ENCODE measurements around the gene NFATC3. TPM values are rescaled to one million over a fixed set of nuclear protein-coding genes. Genes with fewer than 3 reads are reported as not detected.
A peak's percentile ranks its signal among the peaks of the same experiment; 100 is the strongest.

Gene NFATC3
- total and polyA plus RNA-seq, 4 donors = 9.7 to 21.2 (median 16.8) TPM

GRCh38 chr16:68246121-68246520 lies 161.0 kb downstream of the NFATC3 start:
- Histone ChIP-seq H3K9ac (ENCODE audit: low read depth in 1 of 2, low read length in 2 of 2) (no peak overlapping the region), H3K27ac (ENCODE audit: low read depth in 1 of 2, low read length in 2 of 2) (peak overlapping the region in 1 of 2 donors; percentile 28), H3K27me3 (ENCODE audit: control insufficient read depth in 4 of 4, insufficient read depth in 4 of 4, low read length in 3 of 4) (no peaks in the 10 kb centered on the region), H3K4me3 (ENCODE audit: low read depth in 1 of 3, low read length in 3 of 3) (peak overlapping the region; percentile 10 to 91 (median 68)), H3K9me3 (ENCODE audit: control insufficient read depth in 4 of 4, low read length in 3 of 4) (no peaks in the 10 kb centered on the region), H3K36me3 (ENCODE audit: control insufficient read depth in 4 of 4, insufficient read depth in 3 of 4, low read depth in 1 of 4, low read length in 3 of 4) (peaks cover 0 to 2% (median 0%) of the 10 kb centered on the region in 4 donors), H3K4me1 (ENCODE audit: control insufficient read depth in 4 of 4, insufficient read depth in 4 of 4, low read length in 3 of 4) (peaks cover 4 to 43% (median 35%) of the 10 kb centered on the region in 4 donors)
- TF ChIP-seq GABPA (IDR thresholded peaks at IDR 0.05 in 1 of 2, conservative IDR thresholded peaks at IDR 0.05 in 1 of 2) = no peak
- TF ChIP-seq HNF4A (conservative IDR thresholded peaks at IDR 0.05) = no peak
- no peak for TF ChIP-seq FOXA2 (IDR thresholded peaks at IDR 0.05)
- no peak for TF ChIP-seq NR2F2 (IDR thresholded peaks at IDR 0.05)
- no peak for TF ChIP-seq JUND (IDR thresholded peaks at IDR 0.05)
- no peak for TF ChIP-seq MAX (IDR thresholded peaks at IDR 0.05)
- TF ChIP-seq ATF3 (IDR thresholded peaks at IDR 0.05) = no peak
- no peak for TF ChIP-seq TAF1 (conservative IDR thresholded peaks at IDR 0.05)
- no peak for TF ChIP-seq SP1 (IDR thresholded peaks at IDR 0.05)
- TF ChIP-seq CTCF (IDR thresholded peaks at IDR 0.05; ENCODE audit: low read depth, low read length, missing input control) = no peak
- no peak for TF ChIP-seq EGR1 (IDR thresholded peaks at IDR 0.05; ENCODE audit: low read depth in 2 of 2)
- WGBS = 90% methylated on average over 7 of the region's 7 CpGs
- no peak for DNase-seq (ENCODE audit: low spot score)

GRCh38 chr16:68246666-68247065 lies 161.5 kb downstream of the NFATC3 start:
- H3K4me3 ChIP-seq (ENCODE audit: low read depth in 1 of 3, low read length in 3 of 3) = peak overlapping the region in 1 of 3 donors; percentile 10
- WGBS = 92% methylated on average over 5 of the region's 5 CpGs
- no peak for DNase-seq (ENCODE audit: low spot score)
- no peaks in the 10 kb centered on the region for H3K9me3 ChIP-seq (ENCODE audit: control insufficient read depth in 4 of 4, low read length in 3 of 4)
- peaks cover 0 to 2% (median 0%) of the 10 kb centered on the region in 4 donors for H3K36me3 ChIP-seq (ENCODE audit: control insufficient read depth in 4 of 4, insufficient read depth in 3 of 4, low read depth in 1 of 4, low read length in 3 of 4)
- H3K4me1 ChIP-seq (ENCODE audit: control insufficient read depth in 4 of 4, insufficient read depth in 4 of 4, low read length in 3 of 4) = peaks cover 4 to 43% (median 35%) of the 10 kb centered on the region in 4 donors
- TF ChIP-seq REST (IDR thresholded peaks at IDR 0.05) (no peak), YY1 (IDR thresholded peaks at IDR 0.05) (no peak), RXRA (IDR thresholded peaks at IDR 0.05) (no peak), ATF3 (IDR thresholded peaks at IDR 0.05) (no peak), RAD21 (IDR thresholded peaks at IDR 0.05) (no peak), SP1 (IDR thresholded peaks at IDR 0.05) (no peak)
- H3K27me3 ChIP-seq (ENCODE audit: control insufficient read depth in 4 of 4, insufficient read depth in 4 of 4, low read length in 3 of 4) = no peaks in the 10 kb centered on the region
- H3K27ac ChIP-seq (ENCODE audit: low read depth in 1 of 2, low read length in 2 of 2) = peak overlapping the region in 1 of 2 donors; percentile 28
- H3K9ac ChIP-seq (ENCODE audit: low read depth in 1 of 2, low read length in 2 of 2) = no peak overlapping the region

Data from liver (tissue), 9 donors.